HL-60 (cell line): Measurements from ENCODE around the gene EYS.
"Not testable (repeated sequence)": the region's sequence is repeated elsewhere in the genome, so short reads cannot be mapped to it uniquely, and the experiment has no call there.

ENCODE experiments used
- DNase-seq, 2 experiments: peaks; one replicate each; pipeline ENCODE4 v3.0.0-alpha.2; 2010 to 2020; ENCODE audit warnings: low read depth in 1 of 2, low spot score in 1 of 2
- H3K27ac ChIP-seq: fragments of 250-450 bp; sonication (Bioruptor Pico); replicated peaks from 2 replicates; pipeline ENCODE4 v1.5.1; 2020; ENCODE audit warnings: mild to moderate bottlenecking, moderate library complexity
- H3K27me3 ChIP-seq: fragments of 250-450 bp; sonication (Bioruptor Pico); 2 replicates; pipeline ENCODE4 v1.5.1; 2021; ENCODE audit warnings: mild to moderate bottlenecking, moderate library complexity; ENCODE audit not compliant: insufficient read depth, poor library complexity, severe bottlenecking
- H3K4me3 ChIP-seq: replicated peaks from 2 replicates; pipeline ENCODE4 v1.5.1; 2011; ENCODE audit warnings: mild to moderate bottlenecking, control low read depth, low read length; ENCODE audit not compliant: insufficient read depth
- CTCF ChIP-seq: IDR thresholded peaks from one replicate; pipeline ENCODE4 v1.5.1; 2011; ENCODE audit warnings: low read length, control low read depth, inconsistent platforms; ENCODE audit not compliant: insufficient read depth
- GABPA ChIP-seq: IDR thresholded peaks from 2 replicates; pipeline ENCODE4 v1.6.1; 2012; ENCODE audit warnings: low read depth
- POLR2AphosphoS5 ChIP-seq: IDR thresholded peaks from 2 replicates; pipeline ENCODE4 v1.6.1; 2012; ENCODE audit warnings: low read depth
- REST ChIP-seq: IDR thresholded peaks from 2 replicates; pipeline ENCODE4 v1.6.1; 2012; ENCODE audit warnings: low read depth; ENCODE audit not compliant: insufficient replicate concordance
- SPI1 ChIP-seq: IDR thresholded peaks from 2 replicates; pipeline ENCODE4 v1.6.1; 2012; ENCODE audit warnings: low read depth, mild to moderate bottlenecking, borderline replicate concordance

Gene EYS

GRCh38 chr6:65505736-65506135 lies 201.3 kb downstream of the EYS start:
- no peak overlapping the region for H3K4me3 ChIP-seq
- no peak overlapping the region for H3K27ac ChIP-seq
- no peaks in the 10 kb centered on the region for H3K27me3 ChIP-seq
- TF ChIP-seq CTCF (no peak), REST (no peak), POLR2AphosphoS5 (no peak), GABPA (no peak), SPI1 (no peak)
- no peak for DNase-seq

DNA sequence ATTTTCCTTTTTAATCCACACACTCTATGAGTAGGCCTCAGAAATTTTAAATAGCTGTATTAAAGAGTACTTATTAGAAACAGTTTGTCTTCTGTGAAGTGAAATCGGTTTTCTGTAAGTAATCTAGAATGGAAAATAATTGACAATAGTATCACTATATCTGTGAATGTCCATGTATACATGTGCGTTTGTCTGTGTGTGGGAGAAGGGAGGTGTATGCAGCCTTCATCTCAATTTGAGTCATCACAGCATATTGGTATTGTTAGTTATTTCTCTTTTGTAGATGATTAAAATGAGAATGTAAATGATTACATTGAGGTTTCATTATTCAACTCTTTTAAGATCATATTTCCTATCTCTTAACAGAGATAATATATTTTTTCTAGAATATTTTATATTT lies 206.0 kb downstream of the EYS start:
- Histone ChIP-seq H3K4me3 (no peak overlapping the region), H3K27me3 (no peaks in the 10 kb centered on the region), H3K27ac (no peak overlapping the region)
- no peak for DNase-seq
- no peak for TF ChIP-seq GABPA
- TF ChIP-seq SPI1: no peak
- no peak for TF ChIP-seq CTCF
- TF ChIP-seq POLR2AphosphoS5: no peak
- no peak for TF ChIP-seq REST

DNA sequence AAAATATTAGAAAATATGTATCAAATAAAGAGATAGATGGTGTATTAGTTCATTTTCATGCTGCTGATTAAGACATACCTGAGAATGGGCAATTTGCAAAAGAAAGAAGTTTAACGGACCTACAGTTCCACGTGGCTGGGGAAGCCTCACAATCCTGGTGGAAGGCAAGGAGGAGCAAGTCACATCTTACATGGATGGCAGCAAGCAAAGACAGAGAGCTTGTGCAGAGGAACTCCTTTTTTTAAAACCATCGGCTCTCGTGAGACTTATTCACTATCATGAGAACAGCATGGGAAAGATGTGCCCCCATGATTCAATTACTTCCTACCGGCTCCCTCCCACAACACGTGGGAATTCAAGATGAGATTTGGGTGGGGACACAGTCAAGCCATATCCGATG lies 223.4 kb downstream of the EYS start:
- not testable (repeated sequence) for H3K27me3 ChIP-seq, DNase-seq, H3K27ac ChIP-seq, H3K4me3 ChIP-seq

- Histone ChIP-seq H3K27ac (no peak overlapping the region), H3K27me3 (no peaks in the 10 kb centered on the region), H3K4me3 (no peak overlapping the region)
- no peak for TF ChIP-seq GABPA
- no peak for TF ChIP-seq POLR2AphosphoS5
- TF ChIP-seq CTCF: no peak
- TF ChIP-seq SPI1: no peak
- no peak for TF ChIP-seq REST
- DNase-seq: no peak
Observed at GRCh38 chr6:65469650-65470049, 237.4 kb downstream of the EYS start.
